GM12873 (cell line): ENCODE measurements around the gene CRYBG1.

Source experiments
- TF ChIP-seq, protein P1 (sequence below): IDR thresholded peaks from 2 replicates; pipeline ENCODE4 v1.5.1; 2012; ENCODE audit warnings: low read depth, mild to moderate bottlenecking, moderate library complexity, low read length, control low read depth; ENCODE audit not compliant: insufficient read depth; ENCODE audit errors: missing control alignments

The CRYBG1 gene

DNA sequence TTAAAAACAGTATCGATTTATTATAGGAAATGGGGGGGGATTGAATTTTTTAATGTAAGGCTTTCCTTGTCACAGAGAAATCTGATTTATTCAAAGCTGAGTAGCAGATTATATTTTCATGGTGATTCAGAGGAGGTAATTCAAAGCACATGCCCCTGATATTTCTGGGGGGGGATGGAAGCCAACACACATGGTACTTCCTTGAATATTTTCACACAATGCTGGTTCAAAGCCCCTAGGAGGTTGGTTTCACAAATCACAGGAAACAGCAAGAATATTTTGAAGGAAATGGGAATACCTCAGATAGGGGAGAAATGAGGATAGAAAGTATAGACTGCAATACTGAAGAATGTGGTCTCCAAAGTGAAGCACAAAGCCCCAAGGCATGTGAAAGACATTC is 170.0 kb downstream of the CRYBG1 start:
- TF ChIP-seq, protein P1, sequence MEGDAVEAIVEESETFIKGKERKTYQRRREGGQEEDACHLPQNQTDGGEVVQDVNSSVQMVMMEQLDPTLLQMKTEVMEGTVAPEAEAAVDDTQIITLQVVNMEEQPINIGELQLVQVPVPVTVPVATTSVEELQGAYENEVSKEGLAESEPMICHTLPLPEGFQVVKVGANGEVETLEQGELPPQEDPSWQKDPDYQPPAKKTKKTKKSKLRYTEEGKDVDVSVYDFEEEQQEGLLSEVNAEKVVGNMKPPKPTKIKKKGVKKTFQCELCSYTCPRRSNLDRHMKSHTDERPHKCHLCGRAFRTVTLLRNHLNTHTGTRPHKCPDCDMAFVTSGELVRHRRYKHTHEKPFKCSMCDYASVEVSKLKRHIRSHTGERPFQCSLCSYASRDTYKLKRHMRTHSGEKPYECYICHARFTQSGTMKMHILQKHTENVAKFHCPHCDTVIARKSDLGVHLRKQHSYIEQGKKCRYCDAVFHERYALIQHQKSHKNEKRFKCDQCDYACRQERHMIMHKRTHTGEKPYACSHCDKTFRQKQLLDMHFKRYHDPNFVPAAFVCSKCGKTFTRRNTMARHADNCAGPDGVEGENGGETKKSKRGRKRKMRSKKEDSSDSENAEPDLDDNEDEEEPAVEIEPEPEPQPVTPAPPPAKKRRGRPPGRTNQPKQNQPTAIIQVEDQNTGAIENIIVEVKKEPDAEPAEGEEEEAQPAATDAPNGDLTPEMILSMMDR, result no peak

DNA sequence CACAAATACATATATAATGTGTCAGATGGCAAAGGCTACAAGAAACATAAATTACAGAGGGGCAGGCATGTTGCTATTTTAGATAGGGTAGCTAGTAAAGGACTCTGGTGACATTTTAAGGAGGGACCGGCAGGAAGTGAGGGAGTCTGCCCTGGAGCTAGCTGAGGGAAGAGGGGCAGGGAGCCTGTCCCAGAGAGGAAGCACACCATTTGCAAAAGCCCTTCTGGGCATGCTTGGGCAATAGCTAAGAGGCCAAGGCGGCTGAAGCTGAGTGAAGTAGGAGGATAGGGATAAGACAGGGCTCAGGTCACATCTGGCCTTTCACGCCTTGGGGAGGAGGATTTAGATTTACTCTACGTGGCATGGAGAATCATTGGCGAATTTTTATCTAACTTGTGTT is 172.5 kb downstream of the CRYBG1 start:
- TF ChIP-seq, protein P1, result no peak

DNA sequence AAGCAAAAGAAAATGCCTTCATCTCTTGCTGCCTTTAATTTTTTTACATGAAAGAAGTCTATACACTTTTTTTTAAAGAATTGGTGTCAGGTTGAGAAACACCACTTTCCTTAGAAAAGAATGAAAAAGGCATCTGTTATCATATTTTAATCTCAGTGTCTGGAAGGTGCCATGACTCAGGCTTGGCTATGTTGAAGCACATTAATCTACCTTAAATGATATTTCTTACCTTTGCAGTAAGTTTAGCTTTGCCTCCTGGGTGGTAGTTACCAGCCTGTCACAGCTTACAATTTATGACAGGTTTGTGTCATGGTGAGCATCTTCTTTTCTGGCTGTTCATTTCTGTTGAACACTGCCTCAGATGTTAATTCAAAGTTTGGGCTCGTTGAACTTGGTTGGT is 173.5 kb downstream of the CRYBG1 start:
- TF ChIP-seq, protein P1, result no peak

GRCh38 chr6:106534564-106534982 is 174.1 kb downstream of the CRYBG1 start:
- TF ChIP-seq, protein P1, result no peak

DNA sequence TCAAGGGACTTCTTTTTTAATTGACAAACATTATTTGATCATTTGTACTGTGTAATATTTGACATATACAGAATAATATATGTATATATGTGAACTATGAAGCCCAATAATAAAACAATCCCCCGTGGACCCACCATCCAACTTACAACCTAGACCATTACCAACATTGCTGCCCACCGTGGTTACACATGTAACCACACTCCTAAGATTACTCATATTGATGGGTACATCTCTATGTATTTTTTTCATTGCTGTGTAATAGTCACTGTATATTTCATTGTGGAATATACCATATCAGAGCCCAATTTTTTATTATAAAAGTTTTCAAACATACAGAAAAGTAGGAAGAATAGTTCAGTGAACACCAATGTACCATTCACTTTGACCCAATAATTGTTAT is 174.5 kb downstream of the CRYBG1 start:
- TF ChIP-seq, protein P1, result no peak

DNA sequence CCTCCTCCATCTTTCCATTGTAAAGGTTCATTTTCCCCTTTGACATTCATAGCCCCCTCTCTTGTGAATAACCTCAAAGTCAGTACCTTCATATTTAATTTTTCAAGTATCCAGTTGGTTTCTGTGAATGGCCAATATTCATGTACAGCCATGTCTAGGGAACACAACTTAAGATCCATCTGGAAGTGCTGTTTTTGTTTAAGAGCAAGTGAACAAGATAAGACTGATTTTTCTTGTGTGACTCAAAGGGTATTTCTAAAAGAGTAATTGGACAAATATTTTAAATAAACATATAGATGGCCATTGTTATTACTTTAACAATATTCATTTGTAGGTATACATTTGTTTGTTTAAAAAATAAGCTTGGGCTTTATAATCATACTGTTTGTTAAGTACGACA is 175.8 kb downstream of the CRYBG1 start:
- TF ChIP-seq, protein P1, result no peak

DNA sequence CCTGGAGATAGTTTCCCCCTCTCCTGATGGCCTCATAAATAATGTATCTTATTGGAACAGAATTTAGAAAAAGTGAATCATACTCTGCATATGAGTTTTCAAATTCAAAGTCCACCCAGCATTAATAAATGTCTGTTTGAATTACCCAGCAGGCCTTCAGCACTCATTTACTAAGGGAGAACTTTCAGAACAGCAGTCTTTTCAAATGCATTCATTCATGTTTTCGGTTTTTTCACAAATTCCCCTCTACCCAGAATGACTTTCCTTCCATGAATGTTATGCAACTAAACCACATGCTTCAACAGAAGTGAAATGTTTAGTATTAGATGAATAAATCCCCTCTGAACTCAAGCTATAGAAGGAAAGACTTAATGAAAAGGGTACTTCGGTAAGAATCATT is 176.3 kb downstream of the CRYBG1 start:
- TF ChIP-seq, protein P1, result no peak

GRCh38 chr6:106537662-106538061 is 177.1 kb downstream of the CRYBG1 start:
- TF ChIP-seq, protein P1, result no peak
